OCI-LY7 (cell line): ENCODE measurements around the gene TMEM208.

Experiments
- CTCF ChIP-seq: fragments of 200-600 bp; sonication (generic); conservative IDR thresholded peaks from 2 replicates; pipeline ENCODE4 v1.5.1; 2014; ENCODE audit warnings: mild to moderate bottlenecking, antibody characterized with exemption, low read length, moderate library complexity, mixed read lengths
- EZH2phosphoT487 ChIP-seq: fragments of 200-600 bp; sonication (generic); IDR thresholded peaks from 2 replicates; pipeline ENCODE4 v1.6.1; 2018; ENCODE audit warnings: low read depth, borderline replicate concordance, mild to moderate bottlenecking, mixed run types, antibody characterized with exemption, low read length, moderate library complexity, mixed read lengths

GRCh38 chr16:67182288-67182687 lies 44.6 kb upstream of the TMEM208 start:
- no peak for TF ChIP-seq CTCF
- TF ChIP-seq EZH2phosphoT487, result no peak
